Fibroblast of peridontal ligament (primary cell): ENCODE results near the gene POMT2.

Source experiments
- DNase-seq: peaks from one replicate; pipeline ENCODE4 v3.0.0-alpha.2; 2010; ENCODE audit errors: extremely low read depth

POMT2 gene

DNA sequence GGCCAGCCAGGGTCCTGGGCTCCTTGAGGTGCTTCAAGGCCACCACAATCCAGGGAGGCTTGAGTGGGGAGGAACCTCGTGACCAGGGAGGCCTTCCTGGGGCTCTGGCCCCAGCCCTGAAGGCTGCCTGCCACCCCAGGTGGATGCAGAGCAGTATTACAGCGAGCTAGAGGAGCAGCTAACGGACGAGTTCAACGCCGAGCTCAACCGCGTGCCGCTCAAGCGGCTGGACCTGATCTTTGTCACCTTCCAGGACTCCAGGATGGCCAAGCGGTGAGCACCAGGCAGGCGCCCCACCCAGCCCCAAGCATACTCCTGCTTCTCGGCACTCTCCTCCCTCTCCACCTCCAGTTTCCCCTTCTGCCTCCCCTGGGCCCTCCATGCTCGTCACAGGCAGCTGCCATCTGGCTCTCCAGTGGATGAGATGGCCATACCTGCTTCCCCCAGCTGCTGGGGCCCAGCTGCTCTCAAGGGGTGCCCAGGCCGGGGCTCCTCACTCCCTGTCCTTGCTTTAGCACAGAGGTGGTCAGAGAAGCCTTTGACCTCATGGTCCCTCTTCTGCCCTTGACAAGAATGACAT, 80.3 kb downstream of the POMT2 start:
- no peak for DNase-seq

- no peak for DNase-seq
These were observed 81.3 kb downstream of the POMT2 start for GRCh38 chr14:77239412-77239811.

- no peak for DNase-seq
These were observed 81.7 kb downstream of the POMT2 start for GRCh38 chr14:77238996-77239395.

- DNase-seq: no peak
These were observed 82.3 kb downstream of the POMT2 start for GRCh38 chr14:77238356-77238755.

- DNase-seq: no peak
These were observed 83.9 kb downstream of the POMT2 start for GRCh38 chr14:77236814-77237213.

DNA sequence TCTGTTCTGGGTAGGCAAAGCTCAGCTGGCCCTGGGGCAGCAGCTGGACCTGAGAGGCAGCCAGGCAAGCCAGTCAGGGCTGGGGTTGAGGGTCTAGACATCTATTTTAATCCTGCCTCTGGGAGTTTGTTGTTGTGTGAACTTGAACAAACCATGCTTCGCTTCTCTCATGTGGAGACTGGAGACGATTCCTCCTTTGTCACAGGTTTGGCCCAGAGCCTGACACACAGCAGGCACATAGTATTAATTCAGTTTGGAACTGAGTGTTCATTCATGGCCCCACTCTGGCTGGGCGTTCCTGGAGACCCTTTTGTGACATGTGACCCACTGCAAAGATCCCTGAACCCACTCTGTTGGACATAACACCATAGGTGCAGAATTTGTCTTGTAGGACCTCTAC, 89.0 kb downstream of the POMT2 start:
- no peak for DNase-seq

- DNase-seq: no peak
These were observed 89.8 kb downstream of the POMT2 start for GRCh38 chr14:77230914-77231313.

- no peak for DNase-seq
These were observed 92.6 kb downstream of the POMT2 start for GRCh38 chr14:77228056-77228455.

- no peak for DNase-seq
These were observed 94.7 kb downstream of the POMT2 start for GRCh38 chr14:77225892-77226557.

- no peak for DNase-seq
These were observed 95.4 kb downstream of the POMT2 start for GRCh38 chr14:77225254-77225653.
